ENCODE results near the gene KCTD15. TPM values are rescaled to one million over a fixed set of nuclear protein-coding genes. Genes with fewer than 3 reads are reported as not detected.

The KCTD15 gene
- total and polyA plus RNA-seq, 4 donors: 0.89 to 13.8 (median 8.1) TPM

GRCh38 chr19:33814181-33815165 lies 17.8 kb downstream of the KCTD15 start:
- 83% methylated on average over 21 of the region's 21 CpGs for WGBS
- no peak overlapping the region for H3K9ac ChIP-seq (ENCODE audit: low read depth in 1 of 2, low read length in 2 of 2)
- H3K36me3 ChIP-seq (ENCODE audit: control insufficient read depth in 4 of 4, insufficient read depth in 3 of 4, low read depth in 1 of 4, low read length in 3 of 4): peaks cover 0 to 4% (median 0%) of the 10 kb centered on the region in 4 donors
- H3K27ac ChIP-seq (ENCODE audit: low read depth in 1 of 2, low read length in 2 of 2): no peak overlapping the region
- no peaks in the 10 kb centered on the region for H3K9me3 ChIP-seq (ENCODE audit: control insufficient read depth in 4 of 4, low read length in 3 of 4)
- TF ChIP-seq REST (IDR thresholded peaks at IDR 0.05): no peak
- no peak for TF ChIP-seq EGR1 (IDR thresholded peaks at IDR 0.05; ENCODE audit: low read depth in 2 of 2)
- no peak for TF ChIP-seq ZBTB33 (IDR thresholded peaks at IDR 0.05)
- TF ChIP-seq HNF4G (IDR thresholded peaks at IDR 0.05): no peak
- TF ChIP-seq HNF4A (conservative IDR thresholded peaks at IDR 0.05): no peak
- no peak for TF ChIP-seq JUND (IDR thresholded peaks at IDR 0.05)
- TF ChIP-seq SP1 (IDR thresholded peaks at IDR 0.05): no peak
- TF ChIP-seq FOXA2 (IDR thresholded peaks at IDR 0.05): no peak
- TF ChIP-seq FOXA1 (IDR thresholded peaks at IDR 0.05): no peak
- no peak for TF ChIP-seq GABPA (IDR thresholded peaks at IDR 0.05 in 1 of 2, conservative IDR thresholded peaks at IDR 0.05 in 1 of 2)
- no peak for TF ChIP-seq YY1 (IDR thresholded peaks at IDR 0.05)
- peak; percentile 6 for DNase-seq (ENCODE audit: low spot score)
- H3K4me3 ChIP-seq (ENCODE audit: low read depth in 1 of 3, low read length in 3 of 3): no peak overlapping the region
- no peaks in the 10 kb centered on the region for H3K27me3 ChIP-seq (ENCODE audit: control insufficient read depth in 4 of 4, insufficient read depth in 4 of 4, low read length in 3 of 4)
- peaks cover 0 to 2% (median under 1%) of the 10 kb centered on the region in 4 donors for H3K4me1 ChIP-seq (ENCODE audit: control insufficient read depth in 4 of 4, insufficient read depth in 4 of 4, low read length in 3 of 4)

- H3K36me3 ChIP-seq (ENCODE audit: control insufficient read depth in 4 of 4, insufficient read depth in 3 of 4, low read depth in 1 of 4, low read length in 3 of 4): peaks cover 0 to 4% (median 0%) of the 10 kb centered on the region in 4 donors
- DNase-seq (ENCODE audit: low spot score): peak; percentile 14
- H3K4me1 ChIP-seq (ENCODE audit: control insufficient read depth in 4 of 4, insufficient read depth in 4 of 4, low read length in 3 of 4): peaks cover 3 to 8% (median 5%) of the 10 kb centered on the region in 4 donors
- WGBS: 79% methylated on average over 15 of the region's 15 CpGs
- H3K9ac ChIP-seq (ENCODE audit: low read depth in 1 of 2, low read length in 2 of 2): no peak overlapping the region
- H3K9me3 ChIP-seq (ENCODE audit: control insufficient read depth in 4 of 4, low read length in 3 of 4): no peaks in the 10 kb centered on the region
- H3K27me3 ChIP-seq (ENCODE audit: control insufficient read depth in 4 of 4, insufficient read depth in 4 of 4, low read length in 3 of 4): no peaks in the 10 kb centered on the region
- no peak overlapping the region for H3K27ac ChIP-seq (ENCODE audit: low read depth in 1 of 2, low read length in 2 of 2)
- H3K4me3 ChIP-seq (ENCODE audit: low read depth in 1 of 3, low read length in 3 of 3): no peak overlapping the region
- no peak for TF ChIP-seq EGR1 (IDR thresholded peaks at IDR 0.05; ENCODE audit: low read depth in 2 of 2)
- no peak for TF ChIP-seq TAF1 (conservative IDR thresholded peaks at IDR 0.05)
- TF ChIP-seq JUND (IDR thresholded peaks at IDR 0.05): no peak
- no peak for TF ChIP-seq ZBTB33 (IDR thresholded peaks at IDR 0.05)
- no peak for TF ChIP-seq NR2F2 (IDR thresholded peaks at IDR 0.05)
- TF ChIP-seq CTCF (IDR thresholded peaks at IDR 0.05; ENCODE audit: low read depth, low read length, missing input control): no peak
- no peak for TF ChIP-seq FOXA1 (IDR thresholded peaks at IDR 0.05)
- TF ChIP-seq MAX (IDR thresholded peaks at IDR 0.05): no peak
- TF ChIP-seq SP1 (IDR thresholded peaks at IDR 0.05): no peak
- TF ChIP-seq HNF4A (conservative IDR thresholded peaks at IDR 0.05): no peak
These were observed 19.0 kb downstream of the KCTD15 start for GRCh38 chr19:33815380-33816340.
